Neuronal stem cell (in vitro differentiated cells): ENCODE results near the gene AGXT.

Experiments used
- DNase-seq: peaks from one replicate; pipeline ENCODE4 v3.0.0-alpha.2; 2013; ENCODE audit warnings: low spot score
- H2AFZ ChIP-seq: one replicate; pipeline ENCODE4 v1.6.1; 2013; ENCODE audit warnings: mild to moderate bottlenecking, low read length, inconsistent platforms
- H2AK5ac ChIP-seq: 2 replicates; pipeline ENCODE4 v1.6.1; 2013; ENCODE audit warnings: low read depth, mild to moderate bottlenecking, inconsistent platforms, low read length, moderate library complexity, mixed read lengths
- H2BK120ac ChIP-seq: 2 replicates; pipeline ENCODE4 v1.6.1; 2013; ENCODE audit warnings: low read depth, mild to moderate bottlenecking, inconsistent platforms, low read length, moderate library complexity, mixed read lengths
- H2BK12ac ChIP-seq: one replicate; pipeline ENCODE4 v1.6.1; 2013; ENCODE audit warnings: low read length, inconsistent platforms
- H2BK15ac ChIP-seq: 2 replicates; pipeline ENCODE4 v1.6.1; 2013; ENCODE audit warnings: mild to moderate bottlenecking, low read length, inconsistent platforms, mixed read lengths
- H2BK5ac ChIP-seq: one replicate; pipeline ENCODE4 v1.6.1; 2013; ENCODE audit warnings: inconsistent platforms, mild to moderate bottlenecking, low read length, moderate library complexity
- H3K14ac ChIP-seq: one replicate; pipeline ENCODE4 v1.6.1; 2013; ENCODE audit warnings: low read length, inconsistent platforms
- H3K18ac ChIP-seq: 2 replicates; pipeline ENCODE4 v1.6.1; 2013; ENCODE audit warnings: low read length, inconsistent platforms
- H3K23ac ChIP-seq: 2 replicates; pipeline ENCODE4 v1.6.1; 2013; ENCODE audit warnings: low read depth, mild to moderate bottlenecking, mixed read lengths, low read length, inconsistent platforms; ENCODE audit not compliant: poor library complexity
- H3K27ac ChIP-seq: replicated peaks from 3 replicates; pipeline ENCODE4 v1.5.1; 2013; ENCODE audit warnings: low read length, inconsistent platforms
- H3K27me3 ChIP-seq, 3 experiments: 2 replicates each; pipeline ENCODE4 v1.6.1; 2013; ENCODE audit warnings: low read length in 3 of 3, mild to moderate bottlenecking in 2 of 3, inconsistent platforms in 1 of 3, low read depth in 1 of 3, mixed read lengths in 1 of 3, moderate library complexity in 1 of 3; ENCODE audit not compliant: control insufficient read depth in 3 of 3, insufficient read depth in 3 of 3
- H3K36me3 ChIP-seq, 2 donors: replicated peaks in 1 of 2; 2 replicates each; pipeline ENCODE4 v1.6.1; 2013; ENCODE audit warnings: low read length in 2 of 2; ENCODE audit not compliant: control insufficient read depth in 2 of 2, insufficient read depth in 2 of 2
- H3K4ac ChIP-seq: 2 replicates; pipeline ENCODE4 v1.6.1; 2013; ENCODE audit warnings: inconsistent platforms, mild to moderate bottlenecking, low read length, moderate library complexity
- H3K4me1 ChIP-seq, 2 donors: 1 replicate in 1 of 2; 2 replicates in 1 of 2; pipeline ENCODE4 v1.6.1; 2013; ENCODE audit warnings: low read length in 2 of 2, low read depth in 1 of 2; ENCODE audit not compliant: control insufficient read depth in 2 of 2, insufficient read depth in 1 of 2
- H3K4me2 ChIP-seq: one replicate; pipeline ENCODE4 v1.6.1; 2013; ENCODE audit warnings: mild to moderate bottlenecking, low read length, inconsistent platforms; ENCODE audit not compliant: insufficient read depth, poor library complexity, severe bottlenecking
- H3K4me3 ChIP-seq, 2 donors: 2 replicates each; pipeline ENCODE4 v1.5.1; 2013; ENCODE audit warnings: low read length in 2 of 2, mild to moderate bottlenecking in 2 of 2, inconsistent platforms in 1 of 2, moderate library complexity in 1 of 2
- H3K79me1 ChIP-seq: one replicate; pipeline ENCODE4 v1.6.1; 2013; ENCODE audit warnings: low read depth, mild to moderate bottlenecking, inconsistent platforms, low read length, moderate library complexity
- H3K9ac ChIP-seq: one replicate; pipeline ENCODE4 v1.6.1; 2013; ENCODE audit warnings: mild to moderate bottlenecking, low read depth, low read length, inconsistent platforms; ENCODE audit not compliant: poor library complexity
- H3K9me3 ChIP-seq, 2 donors: replicated peaks in 1 of 2; 2 replicates each; pipeline versions ENCODE3 to v1.6.1; 2013; ENCODE audit warnings: low read length in 2 of 2, mild to moderate bottlenecking in 2 of 2, inconsistent platforms in 1 of 2, low read depth in 1 of 2, mixed read lengths in 1 of 2, moderate library complexity in 1 of 2; ENCODE audit not compliant: control insufficient read depth in 2 of 2, insufficient read depth in 1 of 2
- H4K8ac ChIP-seq: one replicate; pipeline ENCODE4 v1.6.1; 2013; ENCODE audit warnings: low read depth, mild to moderate bottlenecking, inconsistent platforms, low read length, moderate library complexity
- H4K91ac ChIP-seq: one replicate; pipeline ENCODE4 v1.6.1; 2013; ENCODE audit warnings: low read length, low read depth, mild to moderate bottlenecking, inconsistent platforms; ENCODE audit not compliant: poor library complexity
- WGBS, 2 donors: extraction: QIAGEN DNeasy Blood & Tissue Kit; methylation state at CpG; one replicate each; pipeline ENCODE4 v1.1.7; 2013; ENCODE audit warnings: missing lambda C conversion rate in 2 of 2, mixed read lengths in 1 of 2; ENCODE audit not compliant: insufficient read length in 2 of 2, insufficient replicate concordance in 1 of 2; ENCODE audit errors: extremely low coverage in 2 of 2; 5-methylcytosine and 5-hydroxymethylcytosine counted together

AGXT gene

DNA sequence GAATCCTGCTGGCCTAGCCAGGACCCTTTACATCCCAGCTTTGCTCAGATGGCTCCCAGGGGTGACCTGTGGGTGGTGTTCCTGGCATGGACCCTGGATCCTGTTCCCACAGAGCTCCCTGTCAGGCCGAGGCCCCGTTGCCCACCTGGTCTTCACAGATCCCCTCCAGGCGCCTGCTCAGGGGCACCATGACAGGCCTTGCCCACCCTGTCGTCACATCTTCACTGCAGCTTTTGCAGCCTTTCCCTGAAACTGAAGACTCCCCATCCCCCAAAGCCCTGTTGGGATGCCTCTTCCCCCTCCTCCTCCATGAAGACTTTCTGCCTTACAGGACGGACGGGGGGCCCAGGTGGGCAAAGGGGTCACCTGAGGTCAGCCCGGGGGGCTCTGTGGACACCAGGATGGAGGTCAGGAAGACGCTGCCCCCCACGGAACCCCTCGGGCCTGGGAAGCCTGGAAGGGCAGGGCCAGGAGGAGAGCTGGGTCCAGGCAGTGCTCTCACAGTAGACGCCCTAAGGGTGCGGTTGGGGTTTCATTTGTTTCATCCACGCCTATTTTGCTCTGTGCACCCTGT lies 35.6 kb upstream of the AGXT start:
- Histone ChIP-seq H2BK5ac (peak overlapping the region; percentile 49), H3K4me2 (no peak overlapping the region), H3K4me1 (peaks cover 8 to 15% of the 10 kb centered on the region in 2 donors), H3K14ac (no peak overlapping the region), H3K27ac (no peak overlapping the region), H3K4ac (no peak overlapping the region), H3K27me3 (peaks cover 0 to 49% (median 13%) of the 10 kb centered on the region in 3 experiments), H3K36me3 (no peaks in the 10 kb centered on the region), H4K8ac (no peak overlapping the region), H3K9ac (peak overlapping the region; percentile 12), H4K91ac (no peak overlapping the region), H3K18ac (peak overlapping the region; percentile 63), H3K79me1 (peaks cover 2% of the 10 kb centered on the region), H2BK120ac (peak overlapping the region; percentile 54), H2AFZ (no peak overlapping the region), H2BK15ac (no peak overlapping the region), H3K4me3 (no peak overlapping the region), H2AK5ac (peak overlapping the region; percentile 68), H3K9me3 (no peaks in the 10 kb centered on the region), H2BK12ac (no peak overlapping the region), H3K23ac (no peak overlapping the region)
- DNase-seq = no peak
- no CpG with 5 or more reads among the region's 13 CpGs for WGBS, 2 donors

DNA sequence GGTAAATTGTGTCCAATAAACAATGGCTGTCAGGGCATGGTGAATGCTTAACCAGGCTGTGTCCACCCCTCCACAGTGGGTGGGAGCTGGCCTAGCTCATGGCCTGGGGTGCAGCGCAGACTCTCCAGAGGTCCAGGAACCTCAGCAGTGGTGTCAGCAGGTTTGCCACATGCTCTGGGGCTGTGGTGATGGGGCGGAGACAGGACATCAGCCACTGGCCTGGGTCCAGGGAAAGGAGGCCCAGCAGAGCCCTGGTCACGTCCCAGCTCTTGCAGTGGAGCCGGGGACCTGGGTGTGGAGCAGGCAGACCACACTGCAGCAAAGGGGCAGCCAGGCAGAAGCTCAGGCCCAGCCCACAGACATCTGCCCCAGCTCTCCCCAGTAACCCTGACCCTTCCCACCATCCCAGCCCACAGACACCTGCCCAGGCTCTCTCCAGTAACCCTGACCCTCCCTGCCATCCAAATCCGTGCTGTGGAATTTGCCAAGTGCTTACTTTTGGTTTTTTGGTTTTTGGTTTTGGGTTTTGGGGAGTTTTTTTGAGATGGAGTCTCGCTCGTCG lies 34.8 kb upstream of the AGXT start:
- Histone ChIP-seq H3K9ac (no peak overlapping the region), H3K36me3 (no peaks in the 10 kb centered on the region), H2BK120ac (no peak overlapping the region), H3K27me3 (peaks cover 0 to 47% (median 13%) of the 10 kb centered on the region in 3 experiments), H2BK12ac (peak overlapping the region; percentile 82), H3K23ac (no peak overlapping the region), H4K91ac (peak overlapping the region; percentile 43), H2AFZ (no peak overlapping the region), H3K4ac (no peak overlapping the region), H3K27ac (no peak overlapping the region), H4K8ac (no peak overlapping the region), H3K4me1 (peaks cover 8 to 15% of the 10 kb centered on the region in 2 donors), H2BK15ac (no peak overlapping the region), H3K9me3 (no peaks in the 10 kb centered on the region), H3K14ac (no peak overlapping the region), H3K79me1 (peaks cover 2% of the 10 kb centered on the region), H3K4me2 (no peak overlapping the region), H3K18ac (no peak overlapping the region), H2BK5ac (peak overlapping the region; percentile 35), H2AK5ac (peak overlapping the region; percentile 86), H3K4me3 (no peak overlapping the region)
- WGBS, 2 donors = no CpG with 5 or more reads among the region's 8 CpGs
- DNase-seq = no peak

DNA sequence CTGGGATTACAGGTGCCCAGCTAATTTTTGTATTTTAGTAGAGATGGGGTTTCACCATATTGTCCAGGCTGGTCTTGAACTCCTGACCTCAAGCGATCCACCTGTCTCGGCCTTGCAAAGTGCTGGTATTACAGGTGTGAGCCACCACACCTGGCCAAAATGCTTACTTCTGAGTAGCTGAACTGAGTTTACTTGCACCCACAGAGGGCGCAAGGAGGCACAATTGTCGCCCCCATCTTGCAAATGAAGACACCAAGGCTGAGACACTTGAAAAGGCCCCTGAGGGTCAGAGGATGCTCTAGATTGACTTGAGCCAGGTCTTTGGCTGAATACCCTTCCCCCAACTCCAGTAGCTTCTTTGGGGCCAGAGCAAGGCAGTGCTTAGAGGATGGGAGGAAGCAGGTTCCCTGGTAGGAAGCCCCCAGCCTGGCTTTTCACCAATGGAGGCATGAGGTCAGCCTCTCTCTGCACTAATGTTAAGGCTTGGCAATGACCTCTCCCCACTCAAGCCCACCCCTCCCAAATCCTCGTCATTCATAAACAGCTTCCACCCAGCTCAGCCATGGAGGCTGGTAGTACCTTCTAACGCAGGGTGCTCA lies 34.1 kb upstream of the AGXT start:
- DNase-seq = no peak
- no peak overlapping the region for H3K14ac ChIP-seq
- no CpG with 5 or more reads among the region's 6 CpGs for WGBS, 2 donors
- H2BK120ac ChIP-seq = no peak overlapping the region
- no peak overlapping the region for H2AK5ac ChIP-seq
- H3K27ac ChIP-seq = no peak overlapping the region
- peaks cover 2% of the 10 kb centered on the region for H3K79me1 ChIP-seq
- H4K8ac ChIP-seq = no peak overlapping the region
- no peaks in the 10 kb centered on the region for H3K36me3 ChIP-seq
- no peaks in the 10 kb centered on the region for H3K9me3 ChIP-seq
- peaks cover 0 to 43% (median 13%) of the 10 kb centered on the region in 3 experiments for H3K27me3 ChIP-seq
- no peak overlapping the region for H2BK5ac ChIP-seq
- no peak overlapping the region for H2AFZ ChIP-seq
- H3K4me2 ChIP-seq = no peak overlapping the region
- H4K91ac ChIP-seq = no peak overlapping the region
- no peak overlapping the region for H3K23ac ChIP-seq
- no peak overlapping the region for H3K4ac ChIP-seq
- no peak overlapping the region for H2BK12ac ChIP-seq
- no peak overlapping the region for H3K9ac ChIP-seq
- no peak overlapping the region for H3K18ac ChIP-seq
- no peak overlapping the region for H3K4me3 ChIP-seq
- peaks cover 8 to 15% of the 10 kb centered on the region in 2 donors for H3K4me1 ChIP-seq
- H2BK15ac ChIP-seq = no peak overlapping the region

DNA sequence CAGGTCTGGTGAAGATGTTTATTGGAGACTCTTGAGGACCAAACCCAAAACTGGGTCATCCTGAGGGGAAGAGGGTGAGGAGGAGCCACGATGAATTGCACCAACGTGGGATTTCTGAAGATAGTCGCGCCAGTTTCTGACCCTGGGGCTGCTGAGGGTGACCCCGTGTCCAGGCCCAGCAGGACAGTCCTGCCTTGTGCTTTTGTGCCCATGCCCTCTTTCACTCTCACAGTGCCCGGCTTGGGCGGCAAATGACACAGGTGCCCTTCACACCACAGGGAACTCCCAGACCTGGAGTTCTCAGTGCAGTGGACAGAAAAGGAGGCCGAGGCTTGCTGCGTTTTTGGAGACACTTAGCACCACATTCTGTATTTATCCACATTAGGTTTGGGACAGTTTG lies 33.1 kb upstream of the AGXT start:
- no peak overlapping the region for H3K18ac ChIP-seq
- H2AFZ ChIP-seq = no peak overlapping the region
- H4K91ac ChIP-seq = peak overlapping the region; percentile 42
- H2AK5ac ChIP-seq = no peak overlapping the region
- no peak overlapping the region for H3K23ac ChIP-seq
- peaks cover 0 to 34% (median 7%) of the 10 kb centered on the region in 3 experiments for H3K27me3 ChIP-seq
- H2BK5ac ChIP-seq = no peak overlapping the region
- H3K4me1 ChIP-seq = peaks cover 8 to 15% of the 10 kb centered on the region in 2 donors
- H3K4me3 ChIP-seq = no peak overlapping the region
- DNase-seq = no peak
- H2BK120ac ChIP-seq = no peak overlapping the region
- H3K79me1 ChIP-seq = peaks cover 2% of the 10 kb centered on the region
- no CpG with 5 or more reads among the region's 9 CpGs for WGBS, 2 donors
- no peak overlapping the region for H3K14ac ChIP-seq
- H3K9me3 ChIP-seq = no peaks in the 10 kb centered on the region
- H3K4me2 ChIP-seq = no peak overlapping the region
- no peak overlapping the region for H4K8ac ChIP-seq
- H3K36me3 ChIP-seq = no peaks in the 10 kb centered on the region
- H3K9ac ChIP-seq = no peak overlapping the region
- no peak overlapping the region for H2BK12ac ChIP-seq
- no peak overlapping the region for H2BK15ac ChIP-seq
- no peak overlapping the region for H3K27ac ChIP-seq
- H3K4ac ChIP-seq = no peak overlapping the region
